Effector CD8-positive, alpha-beta T cell (primary cell): Measurements from ENCODE around the gene SMAD7.
A peak's percentile ranks its signal among the peaks of the same experiment; 100 is the strongest.

Experiments used
- DNase-seq: peaks from one replicate; lab custom pipeline; 2025; lab: John Stamatoyannopoulos, UW

Gene SMAD7

DNA sequence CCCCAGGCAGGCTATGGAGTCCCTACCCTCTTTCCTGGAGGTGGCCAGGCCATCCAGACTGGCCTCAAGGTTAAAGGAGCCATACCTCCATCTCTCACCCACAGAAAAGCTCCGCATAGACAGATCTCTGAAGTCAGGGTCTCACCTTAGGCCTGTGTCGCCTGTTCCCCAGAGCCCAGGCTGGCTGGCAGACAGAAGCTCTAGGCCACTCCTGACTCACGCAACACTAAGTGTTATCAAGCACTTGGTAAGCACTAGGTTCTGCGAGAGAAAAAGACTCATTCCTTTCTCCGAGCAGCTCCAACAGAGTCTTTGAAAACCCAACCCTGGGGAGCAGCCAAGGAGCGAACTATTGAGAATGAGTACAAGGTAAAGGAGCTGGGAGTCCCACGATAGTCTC is 6.1 kb downstream of the SMAD7 start:
- no peak for DNase-seq

DNA sequence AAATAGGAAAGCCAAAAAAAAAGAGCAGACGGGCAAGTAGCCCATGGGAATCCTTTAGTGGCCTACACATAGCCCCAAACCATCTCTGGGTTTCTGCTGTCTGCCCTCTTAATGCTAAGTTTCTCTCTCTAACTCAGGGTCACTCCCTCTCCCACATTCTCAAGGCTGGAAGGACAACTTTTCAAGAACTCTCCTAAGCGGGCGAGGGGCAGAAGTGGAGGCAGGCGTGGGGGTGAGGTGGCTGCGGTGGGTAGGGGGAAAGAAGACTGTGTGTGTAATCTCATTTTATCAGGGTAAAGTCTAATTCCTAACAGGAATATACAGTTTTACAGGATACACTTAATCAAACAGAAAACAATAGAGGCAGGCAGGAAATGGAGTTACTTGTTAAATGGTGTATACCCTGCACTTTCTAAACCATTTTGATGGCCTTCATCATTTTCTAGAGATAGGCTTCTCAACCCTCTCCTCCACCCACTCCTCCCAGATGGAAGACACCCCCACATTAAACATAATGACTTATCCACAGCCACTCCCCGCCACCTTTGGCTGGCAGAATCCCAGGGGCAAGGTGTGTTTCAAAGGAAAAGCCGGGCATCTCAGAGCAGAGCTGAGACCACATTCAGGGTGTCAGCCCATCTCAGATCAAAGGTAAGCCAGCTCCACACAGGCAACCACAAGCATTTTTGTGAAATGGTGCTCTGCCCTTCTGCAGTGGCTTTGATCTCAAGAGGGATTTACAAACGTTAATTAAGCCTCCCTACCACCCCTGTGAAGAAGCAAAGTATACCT is 6.8 kb downstream of the SMAD7 start:
- DNase-seq = no peak

DNA sequence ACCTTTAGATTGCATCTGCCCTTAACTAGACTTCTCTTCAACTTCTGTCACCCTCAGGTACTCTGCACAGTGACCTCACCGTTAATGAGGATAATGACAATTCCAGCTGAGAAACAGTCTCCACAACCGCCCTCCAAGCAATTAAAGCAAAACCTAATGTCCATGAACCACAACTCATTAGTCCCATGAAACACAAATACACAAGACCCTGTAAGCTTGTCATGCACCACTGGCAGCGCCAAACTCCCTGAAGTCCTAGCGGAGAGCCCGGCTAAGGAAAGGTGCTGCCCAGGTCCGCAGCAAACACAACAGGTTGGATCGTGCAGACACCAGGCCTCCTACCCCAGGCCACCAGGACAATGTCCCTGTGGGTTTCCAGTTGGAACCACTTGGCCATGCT is 7.4 kb downstream of the SMAD7 start:
- DNase-seq = no peak

DNA sequence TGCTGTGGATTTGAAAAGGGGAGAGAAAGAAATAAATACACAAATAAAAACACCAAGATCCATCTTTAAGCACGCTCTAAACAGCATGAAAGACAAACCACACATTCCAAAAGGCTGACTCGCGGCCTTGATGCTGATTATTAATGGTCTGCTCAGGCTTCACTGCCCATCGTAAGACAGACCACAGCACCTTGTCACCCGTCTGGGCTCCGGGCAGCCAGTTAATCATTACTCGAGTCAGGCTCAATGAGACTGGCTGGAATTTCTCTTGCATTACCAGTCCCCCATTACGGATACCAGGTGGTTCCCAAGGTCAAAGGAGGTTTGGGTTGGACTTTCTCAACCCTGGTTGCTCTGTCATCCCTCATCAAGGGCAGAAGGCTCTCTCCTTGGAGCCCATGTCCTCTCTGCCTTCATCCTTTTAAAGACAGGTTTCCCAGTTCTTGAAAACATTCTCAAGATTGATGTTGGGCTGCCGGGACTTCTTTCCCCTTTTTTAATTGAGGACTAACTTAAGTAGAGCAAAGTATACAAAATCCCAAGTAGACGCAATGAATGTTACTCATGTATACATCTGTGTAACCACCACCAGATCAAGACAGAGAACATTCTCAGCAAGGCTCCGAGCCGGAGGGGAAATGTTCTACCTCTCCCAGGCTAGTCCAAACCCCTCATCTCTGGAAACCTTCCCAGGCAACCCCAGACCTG is 8.1 kb downstream of the SMAD7 start:
- DNase-seq = no peak

DNA sequence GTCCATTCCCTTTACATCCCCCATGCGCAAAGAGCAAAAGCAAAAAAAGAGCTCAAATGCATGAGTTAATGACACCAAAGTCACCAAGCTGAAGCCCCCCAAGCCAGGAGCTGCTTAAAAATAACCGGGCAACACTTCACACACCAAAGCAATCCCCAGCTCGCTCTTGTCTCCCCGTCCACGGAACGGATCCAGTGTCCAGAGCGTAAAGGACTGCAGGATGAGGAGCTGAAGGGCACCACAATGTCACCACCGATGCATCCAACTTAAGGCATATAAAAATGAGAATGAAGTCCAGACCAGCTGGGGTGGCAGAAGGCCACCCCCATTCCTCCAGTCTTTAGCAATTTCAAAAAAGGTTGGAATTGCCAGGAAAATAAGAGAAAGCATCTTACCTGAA is 8.7 kb downstream of the SMAD7 start:
- no peak for DNase-seq

DNA sequence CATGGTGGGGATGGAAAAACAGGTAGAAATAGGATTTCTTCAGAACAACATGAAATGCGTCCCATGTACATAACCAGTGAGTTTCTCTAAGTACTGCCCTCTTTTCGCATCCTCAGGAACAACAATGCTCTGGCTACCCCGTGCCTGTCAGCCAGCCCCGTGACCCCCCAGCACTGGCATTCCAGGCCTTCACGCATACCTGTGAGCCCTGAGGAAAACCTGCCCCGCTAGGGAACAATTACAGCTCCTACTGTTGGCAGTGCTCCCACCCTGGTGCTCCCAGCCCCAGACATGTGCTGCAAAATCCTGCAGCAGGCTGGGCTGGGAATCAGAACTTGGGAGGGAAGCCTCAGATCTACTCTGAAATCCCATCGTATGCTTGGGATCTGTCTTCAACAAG is 9.1 kb downstream of the SMAD7 start:
- DNase-seq = no peak

DNA sequence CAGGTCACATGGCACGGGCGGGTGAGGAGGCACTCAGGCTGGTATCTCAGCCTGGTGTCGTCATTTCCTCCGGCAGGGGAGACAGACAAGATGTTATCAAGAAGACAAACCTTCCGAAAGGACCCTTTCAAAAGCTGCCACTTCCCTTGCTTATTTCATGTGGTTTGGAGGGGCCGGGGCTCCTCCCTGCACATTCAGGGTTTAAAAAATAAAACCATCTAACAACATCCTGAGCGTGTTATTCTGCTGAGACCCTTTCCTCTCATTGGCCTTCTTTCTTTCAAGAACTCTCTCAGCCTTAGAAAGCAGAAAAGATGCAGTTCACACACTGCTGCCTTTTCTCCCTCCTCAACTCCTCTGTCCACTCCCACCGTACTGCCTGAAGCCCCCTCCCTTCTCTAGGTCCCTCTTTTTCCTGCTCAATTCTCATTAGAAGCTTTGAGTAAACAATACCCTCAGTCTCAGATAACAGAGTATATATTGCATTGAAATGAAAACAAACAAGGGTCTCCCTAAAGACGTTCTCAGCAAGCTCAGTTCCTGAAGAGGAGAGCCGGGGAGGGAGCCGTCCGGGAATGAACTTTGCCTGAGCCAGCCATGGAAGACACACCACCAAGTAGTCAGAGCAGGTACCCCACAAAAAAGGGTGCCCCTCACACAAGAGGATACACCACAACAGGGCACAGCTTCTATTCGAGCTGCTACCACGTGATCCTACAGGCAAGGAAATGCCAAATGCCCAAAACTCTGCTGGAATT is 9.7 kb downstream of the SMAD7 start:
- DNase-seq = peak; percentile 83

DNA sequence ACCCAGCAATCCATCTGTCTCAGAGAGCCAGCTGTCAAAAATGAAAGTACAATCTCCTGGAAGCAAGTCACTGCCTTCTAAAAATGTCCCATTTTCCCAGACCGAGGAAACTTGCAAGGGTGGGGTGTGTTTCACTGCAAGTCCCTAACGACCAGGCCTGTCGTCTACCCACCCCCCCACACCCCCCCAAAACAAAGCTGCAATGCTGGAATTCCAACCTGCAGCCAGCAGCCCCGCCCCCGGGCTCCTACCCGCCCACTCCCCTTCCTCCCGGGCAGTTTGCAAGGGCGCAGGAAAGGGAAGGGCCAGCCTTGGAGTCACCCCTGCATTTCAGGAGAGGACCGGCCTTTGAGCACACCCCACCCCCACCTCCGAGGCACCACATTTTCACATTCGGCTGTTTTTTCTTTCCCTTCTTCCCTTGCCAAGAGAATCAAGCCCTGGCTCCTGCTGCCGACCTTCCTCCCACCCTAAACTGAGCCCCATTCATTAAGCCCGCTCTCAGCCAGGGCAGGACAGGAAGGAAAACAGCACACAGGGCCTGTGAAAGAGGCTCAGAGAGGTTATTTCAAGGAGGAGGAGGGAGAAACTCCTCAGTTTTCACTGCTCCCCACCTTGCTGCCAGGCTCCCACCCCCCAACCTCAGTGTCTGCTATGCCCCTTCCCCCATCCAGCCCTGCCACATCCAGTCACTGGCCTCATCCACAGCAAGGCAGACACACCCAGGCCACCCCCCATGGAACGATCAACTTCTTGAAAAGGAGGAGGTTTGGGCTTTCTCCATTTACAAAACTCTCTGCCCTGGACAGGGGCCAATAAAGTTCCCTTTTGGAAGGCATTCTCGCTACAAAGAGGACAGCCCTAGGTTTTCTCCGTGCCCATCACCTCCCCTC is 11.3 kb downstream of the SMAD7 start:
- DNase-seq = no peak

DNA sequence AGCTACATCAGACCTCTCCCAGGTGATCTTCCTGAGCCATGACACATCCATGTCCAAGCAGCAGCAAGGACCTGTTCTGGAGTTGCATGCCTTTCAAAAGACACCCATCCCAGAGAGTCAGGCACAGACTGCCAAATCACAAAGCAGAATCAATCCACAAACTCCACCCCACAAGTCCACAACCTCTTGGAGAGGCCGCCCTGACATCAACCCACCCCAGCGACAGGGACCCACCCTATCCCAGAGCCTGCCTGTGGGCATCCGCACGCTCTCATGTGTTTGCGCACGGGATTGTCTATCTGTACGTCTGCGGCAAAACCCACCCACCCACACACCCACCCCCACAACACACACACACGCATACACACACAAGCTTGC is 11.9 kb downstream of the SMAD7 start:
- no peak for DNase-seq

DNA sequence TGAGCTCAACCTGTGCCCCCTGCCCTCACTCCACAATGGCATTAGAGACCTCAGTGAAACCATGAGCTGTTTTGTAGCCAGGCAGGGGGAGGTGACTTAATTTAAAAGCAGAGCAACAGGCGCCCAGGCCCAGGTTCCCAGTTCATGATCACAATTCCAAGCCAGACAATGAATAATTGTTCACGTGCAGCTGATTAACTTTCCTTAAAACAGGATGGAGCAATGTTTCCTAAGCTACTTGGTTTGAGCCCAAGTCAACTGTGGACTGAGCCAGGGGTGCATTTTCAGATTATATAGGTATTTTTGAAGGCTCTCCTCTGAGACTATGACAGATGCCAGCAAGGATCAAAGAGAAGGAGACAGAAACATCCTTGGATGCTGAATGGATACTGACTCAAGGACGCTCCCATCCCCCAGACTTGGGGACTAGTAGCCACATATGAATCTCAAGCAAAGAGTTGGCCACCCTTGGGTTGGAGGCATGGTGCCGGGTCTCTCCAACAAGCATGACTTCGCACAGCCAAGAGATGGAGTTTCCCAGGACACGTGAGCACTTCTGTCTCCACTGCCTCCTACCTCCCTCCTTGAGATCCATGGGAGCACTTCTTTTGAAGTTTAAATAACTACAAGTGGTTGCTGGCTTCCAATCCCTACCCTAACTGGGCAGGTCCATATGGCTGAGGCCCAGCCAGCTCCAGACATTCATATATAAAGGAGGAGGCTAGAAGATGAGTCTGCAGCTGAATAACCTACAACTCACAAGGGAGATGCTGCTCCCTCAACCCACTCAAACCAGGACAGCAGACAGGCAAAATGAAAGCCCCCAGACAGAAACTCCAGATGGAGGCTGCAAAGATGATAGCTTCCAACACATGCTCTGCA is 12.7 kb downstream of the SMAD7 start:
- no peak for DNase-seq

DNA sequence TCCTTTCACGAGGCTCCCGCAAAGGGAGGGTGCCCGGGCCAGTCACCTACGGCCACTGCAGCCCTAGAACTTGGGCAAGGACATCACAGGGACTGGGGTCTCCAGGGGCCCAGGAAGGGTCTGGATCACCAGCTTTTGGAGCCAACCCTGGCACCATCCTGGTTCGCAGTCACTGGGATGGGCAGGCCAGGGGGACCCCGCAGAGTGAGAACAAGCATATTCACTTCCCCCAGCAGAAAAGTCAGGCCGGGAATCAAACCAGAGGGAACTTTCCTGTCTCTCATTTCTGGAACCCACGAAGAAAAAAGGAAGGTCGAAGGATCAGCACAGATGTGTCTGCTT is 15.4 kb downstream of the SMAD7 start:
- DNase-seq = no peak

DNA sequence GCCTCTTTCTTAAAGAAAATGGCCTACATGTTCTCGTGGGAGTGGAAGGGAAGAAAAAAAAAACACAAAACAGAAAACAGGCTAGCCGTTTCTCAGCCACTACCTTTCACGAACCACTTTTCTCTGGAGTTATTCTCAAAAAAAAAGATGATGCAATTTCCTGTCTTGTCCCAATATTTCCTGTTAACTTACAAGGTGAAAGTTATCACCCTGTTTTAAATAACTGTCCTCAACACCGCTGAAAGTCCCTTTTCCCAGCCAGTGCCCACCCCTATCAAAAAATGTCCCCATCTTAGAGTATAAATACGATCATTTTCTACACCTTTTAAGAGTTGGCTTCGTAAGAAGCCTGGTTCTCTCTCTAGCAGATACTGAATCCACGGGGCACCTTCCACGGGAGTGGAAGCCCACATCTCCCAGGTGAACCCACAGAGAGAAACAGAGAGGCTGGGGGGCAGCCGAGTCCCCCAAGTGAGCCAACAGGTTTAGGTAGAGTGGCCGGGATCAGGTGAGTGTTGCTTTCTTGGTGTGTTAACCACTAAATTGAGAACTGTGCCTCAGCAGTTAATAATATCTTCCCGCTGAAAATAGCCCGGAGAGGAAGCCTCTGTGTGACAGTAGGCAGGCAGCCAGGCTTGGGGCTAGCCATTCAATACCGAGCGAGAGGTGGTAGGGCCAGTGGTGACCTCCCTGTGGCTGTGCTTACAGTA is 15.9 kb downstream of the SMAD7 start:
- DNase-seq = no peak

DNA sequence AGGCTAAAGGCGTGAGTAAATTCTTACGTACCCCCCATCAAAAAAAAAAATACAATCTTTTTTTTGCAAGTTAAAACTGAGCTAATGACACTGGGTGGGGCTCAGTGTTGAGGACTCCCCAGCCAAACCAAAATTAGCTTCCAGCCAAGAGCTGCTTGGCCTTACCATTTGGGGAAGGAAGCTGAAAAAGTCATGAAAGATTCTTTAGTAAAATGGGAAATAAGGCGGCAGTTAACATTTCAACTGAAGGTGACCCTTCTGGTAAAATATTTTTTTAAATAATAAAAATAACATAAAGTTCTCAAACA is 16.4 kb downstream of the SMAD7 start:
- no peak for DNase-seq

DNA sequence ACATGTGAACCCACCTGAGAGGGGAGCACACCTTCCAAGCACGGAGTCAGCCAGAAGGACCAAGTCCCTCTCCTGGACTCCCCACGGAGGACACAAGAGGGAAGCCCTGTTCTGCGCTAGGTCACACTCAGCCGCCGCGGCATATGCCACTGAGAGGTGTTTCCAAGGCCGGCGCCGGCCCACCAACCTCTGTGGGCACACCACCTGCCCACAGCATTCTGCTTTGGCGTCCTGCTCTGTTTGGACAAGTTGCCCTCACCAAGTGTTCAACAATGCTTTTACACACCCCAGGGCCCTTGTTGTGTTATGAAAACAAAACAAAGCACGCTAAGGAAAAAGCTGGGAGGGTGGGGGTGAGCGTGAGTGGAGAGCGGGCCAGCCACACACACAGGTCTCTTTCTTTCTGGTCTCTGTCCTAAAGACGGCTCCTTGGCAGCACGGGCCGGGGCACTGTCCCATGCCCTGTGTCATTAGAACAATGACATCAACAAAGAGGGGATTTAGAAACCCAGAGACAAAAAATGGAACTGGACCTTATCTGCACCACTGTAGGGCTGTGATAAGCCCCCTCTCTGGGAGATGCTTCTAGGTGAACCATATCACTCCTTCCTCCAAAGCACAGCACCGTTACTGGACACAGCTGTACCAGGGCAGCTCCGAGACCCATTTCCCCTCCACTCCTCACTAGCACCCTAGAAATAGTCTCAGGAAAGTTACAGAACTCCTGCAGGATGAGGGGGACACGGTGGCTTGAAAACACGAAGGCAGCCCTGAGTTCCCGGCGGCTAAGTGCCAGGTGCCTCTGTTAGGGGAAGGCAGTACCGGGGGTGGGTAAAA is 17.0 kb downstream of the SMAD7 start:
- no peak for DNase-seq

DNA sequence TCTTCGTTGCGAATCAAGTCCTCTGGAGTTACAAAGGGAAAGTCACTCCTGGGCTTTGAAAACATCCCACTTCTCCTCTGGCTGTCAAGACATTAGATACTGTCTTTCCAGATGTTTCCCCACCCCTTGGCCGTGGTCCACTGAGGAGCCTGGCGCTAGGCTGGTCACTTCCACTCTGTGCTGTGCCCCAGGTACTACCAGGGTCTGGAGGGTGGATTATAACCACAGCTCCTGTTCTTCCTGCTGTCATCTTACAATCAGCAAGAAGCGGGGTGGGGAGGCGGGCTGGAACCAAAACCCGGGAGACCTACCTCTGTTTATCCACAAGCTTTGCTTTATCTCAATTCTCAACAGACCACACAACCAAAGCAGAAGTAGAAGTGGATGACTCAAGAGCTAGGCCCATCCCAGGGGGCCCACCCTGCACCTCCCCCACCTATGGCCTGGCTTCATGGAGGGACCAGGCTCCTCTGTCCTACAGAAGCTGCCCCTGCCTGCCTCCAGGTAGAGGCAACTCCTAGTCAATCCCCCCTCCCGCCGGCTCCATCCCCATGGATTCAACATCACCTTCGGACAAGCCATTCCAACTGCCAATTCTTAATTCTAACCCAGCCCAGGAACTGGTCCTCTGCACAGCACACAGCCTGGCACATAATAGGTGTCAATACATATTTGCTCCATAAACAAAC is 17.8 kb downstream of the SMAD7 start:
- no peak for DNase-seq

DNA sequence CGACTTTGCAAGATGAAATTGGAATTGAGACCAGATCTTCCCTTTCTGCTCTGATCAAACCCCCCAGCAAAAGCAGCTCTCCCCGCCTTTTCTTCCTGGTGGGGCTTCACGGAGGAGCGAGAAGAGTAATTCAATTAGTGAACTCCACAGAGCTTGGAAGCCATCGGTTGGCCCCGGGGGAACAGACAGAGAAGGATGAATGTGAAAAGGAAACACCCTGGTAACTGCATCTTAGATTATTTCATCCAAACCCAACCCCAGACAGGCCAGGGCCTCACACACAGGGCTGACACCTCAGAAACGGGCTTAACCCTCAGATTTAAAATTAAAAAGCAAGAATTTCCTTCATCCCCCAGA is 18.3 kb downstream of the SMAD7 start:
- DNase-seq = no peak

DNA sequence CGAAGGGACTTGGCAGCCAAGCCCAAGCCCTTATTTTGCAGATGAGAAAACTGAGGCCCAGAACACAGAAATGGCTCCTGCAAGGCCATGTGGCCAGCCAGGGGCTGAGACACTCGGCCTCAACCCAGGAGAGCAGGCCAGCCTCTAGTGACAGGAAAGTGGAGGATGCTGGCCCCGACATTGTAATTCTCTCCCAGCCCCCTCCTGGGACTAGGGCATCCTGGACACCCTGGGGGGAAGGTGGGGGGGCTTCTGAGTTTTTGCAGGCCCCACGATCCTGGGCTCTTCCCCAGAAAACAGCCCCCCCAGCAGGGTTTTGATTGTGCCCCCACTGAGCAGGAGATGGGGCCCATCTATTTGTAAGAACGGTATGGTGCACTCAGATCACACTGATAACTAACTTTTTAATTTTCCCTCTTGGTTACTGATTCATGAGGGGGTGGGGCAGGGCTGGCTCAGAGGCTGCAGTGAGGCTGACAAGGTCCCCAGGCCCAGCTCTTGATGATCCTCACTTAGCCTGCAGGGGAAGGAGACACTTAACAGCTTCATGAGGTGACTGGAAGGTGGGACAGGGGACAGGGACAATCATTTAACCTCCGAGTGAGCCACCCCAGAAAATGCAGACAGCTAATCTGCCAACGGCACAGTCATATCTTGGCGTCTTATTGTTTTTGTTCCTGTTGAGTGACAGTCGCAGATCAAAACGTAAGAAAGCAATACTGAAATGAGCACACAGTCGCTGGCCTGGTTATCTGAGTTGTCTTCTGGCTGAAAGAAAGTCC is 18.9 kb downstream of the SMAD7 start:
- no peak for DNase-seq

DNA sequence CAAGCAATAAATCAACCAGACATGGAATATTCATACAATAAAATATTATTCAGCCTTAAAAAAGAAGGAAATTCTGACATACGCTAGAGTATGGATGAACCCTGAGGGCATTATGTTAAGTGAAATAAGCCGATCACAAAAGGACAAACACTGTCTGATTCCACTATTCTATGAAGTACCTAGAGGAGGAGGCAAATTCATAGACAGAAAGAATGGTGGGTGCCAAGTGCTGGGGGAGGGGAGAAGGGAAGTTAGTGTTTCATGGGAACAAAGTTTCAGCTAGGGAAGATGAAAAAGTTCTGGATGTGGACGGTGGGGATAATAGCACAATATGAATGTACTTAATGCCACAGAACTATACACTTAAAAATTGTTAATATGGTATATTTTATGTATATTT is 19.8 kb downstream of the SMAD7 start:
- no peak for DNase-seq
